Kidney tubule cell (primary cell): ENCODE results near the gene IL10RB.
A peak's percentile ranks its signal among the peaks of the same experiment; 100 is the strongest.
"Not testable (repeated sequence)": the region's sequence is repeated elsewhere in the genome, so short reads cannot be mapped to it uniquely, and the experiment has no call there.

ENCODE experiments used
- DNase-seq: peaks from one replicate; pipeline ENCODE4 v3.0.0-alpha.2; 2018; ENCODE audit warnings: low spot score

The IL10RB gene

GRCh38 chr21:33302055-33302454 is 35.9 kb downstream of the IL10RB start:
- peak; percentile 17 for DNase-seq

GRCh38 chr21:33302796-33303195 is 36.6 kb downstream of the IL10RB start:
- DNase-seq, result no peak

- DNase-seq, result no peak
Measured at GRCh38 chr21:33305344-33305671, 39.1 kb downstream of the IL10RB start.

GRCh38 chr21:33305938-33306337 is 39.8 kb downstream of the IL10RB start:
- no peak for DNase-seq

- no peak for DNase-seq
Measured at GRCh38 chr21:33308586-33309490, 42.7 kb downstream of the IL10RB start.

- DNase-seq, result no peak
Measured at GRCh38 chr21:33309778-33310177, 43.6 kb downstream of the IL10RB start.

GRCh38 chr21:33312121-33312520 is 46.0 kb downstream of the IL10RB start:
- DNase-seq, result no peak

GRCh38 chr21:33313183-33313582 is 47.0 kb downstream of the IL10RB start:
- DNase-seq, result no peak

GRCh38 chr21:33313611-33314010 is 47.4 kb downstream of the IL10RB start:
- no peak for DNase-seq

GRCh38 chr21:33314111-33314510 is 47.9 kb downstream of the IL10RB start:
- DNase-seq, result no peak

GRCh38 chr21:33315946-33316710 is 50.0 kb downstream of the IL10RB start:
- DNase-seq, result no peak

GRCh38 chr21:33317145-33317544 is 51.0 kb downstream of the IL10RB start:
- DNase-seq, result no peak

GRCh38 chr21:33317786-33318486 is 51.8 kb downstream of the IL10RB start:
- no peak for DNase-seq

GRCh38 chr21:33321005-33321404 is 54.8 kb downstream of the IL10RB start:
- DNase-seq, result not testable (repeated sequence)

GRCh38 chr21:33323610-33324009 is 57.4 kb downstream of the IL10RB start:
- not testable (repeated sequence) for DNase-seq

GRCh38 chr21:33324291-33325221 is 58.4 kb downstream of the IL10RB start, which contains the start of gene IFNAR1:
Gene IFNAR1, plus strand, starts transcription at chr21:33324970. Its CDS starts 86 bp downstream, at chr21:33325056.
- peak; percentile 97 for DNase-seq

GRCh38 chr21:33325222-33326067 is 59.3 kb downstream of the IL10RB start:
- peak; percentile 81 for DNase-seq

- DNase-seq, result no peak
Measured at GRCh38 chr21:33327326-33327725, 61.2 kb downstream of the IL10RB start.

- DNase-seq, result no peak
Measured at GRCh38 chr21:33327792-33328433, 61.7 kb downstream of the IL10RB start.

- DNase-seq, result no peak
Measured at GRCh38 chr21:33330726-33331125, 64.6 kb downstream of the IL10RB start.
